BJ (cell line): Measurements from ENCODE around the gene AGO3. TPM values are rescaled to one million over a fixed set of nuclear protein-coding genes. Genes with fewer than 3 reads are reported as not detected.
"Not testable (repeated sequence)": the region's sequence is repeated elsewhere in the genome, so short reads cannot be mapped to it uniquely, and the experiment has no call there.

Source experiments
- CTCF ChIA-PET: fragments of 350-600 bp; formaldehyde crosslinking; extraction: SDS; loops from one replicate; lab custom pipeline; 2021; ENCODE audit warnings: antibody characterized with exemption, inconsistent platforms; lab: Yijun Ruan, JAX
- POLR2A ChIA-PET: fragments of 300-600 bp; sonication (Branson Sonifier 250); formaldehyde crosslinking; extraction: SDS; loops from one replicate; lab custom pipeline; 2021; ENCODE audit warnings: antibody characterized with exemption; lab: Charles Lee
- DNase-seq: peaks from one replicate; pipeline ENCODE4 v3.0.0-alpha.2; 2011; ENCODE audit warnings: low read depth
- H3K27me3 ChIP-seq: 2 replicates; pipeline ENCODE4 v1.6.0; 2011; ENCODE audit warnings: low read length; ENCODE audit not compliant: control insufficient read depth, insufficient read depth
- H3K36me3 ChIP-seq: 2 replicates; pipeline ENCODE4 v1.5.1; 2011; ENCODE audit warnings: low read length; ENCODE audit not compliant: control insufficient read depth, insufficient read depth
- H3K4me3 ChIP-seq: 2 replicates; pipeline ENCODE4 v1.5.1; 2011; ENCODE audit warnings: low read depth, mild to moderate bottlenecking, control low read depth, low read length
- CTCF ChIP-seq: IDR thresholded peaks from 2 replicates; pipeline ENCODE4 v1.5.1; 2011; ENCODE audit warnings: low read depth, mild to moderate bottlenecking, control low read depth, inconsistent platforms, low read length, moderate library complexity; ENCODE audit not compliant: insufficient read depth
- polyA plus RNA-seq: library from polyadenylated mRNA; depleted of rRNA; stranded (reverse); fragments of >200 nt; gene quantifications from 2 replicates; pipeline ENCODE4 v1.2.3, GENCODE V29; 2011

AGO3 gene
- polyA plus RNA-seq, 1 experiment, result 18.9 TPM

DNA sequence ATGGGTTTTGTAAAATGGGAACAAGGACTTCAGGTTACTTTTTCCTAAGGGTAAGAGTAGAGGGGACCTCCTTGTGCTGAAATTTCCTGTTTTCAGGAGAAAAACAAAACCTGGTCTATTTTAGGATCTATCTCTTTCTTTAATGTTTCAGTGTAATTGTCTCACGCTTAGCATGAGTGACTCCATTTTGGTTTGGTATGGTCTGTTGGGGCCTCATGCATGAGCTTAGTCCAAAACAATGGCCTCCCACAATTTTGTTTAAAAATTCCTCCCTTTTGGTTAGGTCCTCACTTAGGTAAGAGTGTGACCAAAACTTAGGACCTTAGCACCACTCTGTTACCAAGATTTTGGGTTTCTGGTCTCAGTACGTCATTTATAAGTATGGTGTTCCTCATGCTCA lies 85.8 kb downstream of the AGO3 start:
- Histone ChIP-seq H3K36me3 (peaks cover 4% of the 10 kb centered on the region), H3K4me3 (no peak overlapping the region), H3K27me3 (no peaks in the 10 kb centered on the region)
- no peak for TF ChIP-seq CTCF
- POLR2A ChIA-PET, result no interaction called here
- CTCF ChIA-PET, result no interaction called here
- DNase-seq, result no peak

DNA sequence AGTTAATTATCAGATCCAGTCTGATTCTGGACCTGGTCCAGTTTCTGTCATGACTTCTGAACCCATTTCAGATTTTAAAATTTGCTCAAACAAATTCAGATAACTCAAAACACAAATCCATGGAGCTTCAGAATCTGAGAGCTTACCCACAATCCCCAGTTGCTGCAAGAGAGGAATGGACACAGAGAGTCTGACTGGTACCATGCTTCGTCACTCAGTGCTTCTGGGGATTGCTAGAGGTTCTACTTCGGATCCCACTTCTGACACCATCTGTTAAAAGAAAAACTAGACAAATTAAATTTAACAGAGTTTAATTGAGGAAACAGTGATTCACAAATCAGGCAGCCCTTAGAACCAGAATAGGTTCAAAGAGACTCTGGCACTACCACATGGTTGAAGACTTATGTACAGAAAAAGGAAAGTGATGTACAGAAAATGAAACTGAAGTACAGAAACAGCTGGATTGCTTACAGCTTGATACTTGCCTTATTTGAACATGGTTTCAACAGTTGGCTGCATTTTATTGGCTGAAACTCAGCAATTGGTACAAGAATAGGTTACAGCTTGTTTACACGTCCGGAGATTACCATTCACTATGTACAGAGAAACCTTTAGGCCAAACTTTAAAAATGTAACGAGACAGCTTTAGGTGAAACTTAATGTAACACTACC lies 92.3 kb downstream of the AGO3 start:
- Histone ChIP-seq H3K27me3 (no peaks in the 10 kb centered on the region), H3K4me3 (no peak overlapping the region), H3K36me3 (peaks cover 5% of the 10 kb centered on the region)
- ChIA-PET POLR2A (no interaction called here), CTCF (no interaction called here)
- DNase-seq, result no peak
- no peak for TF ChIP-seq CTCF

DNA sequence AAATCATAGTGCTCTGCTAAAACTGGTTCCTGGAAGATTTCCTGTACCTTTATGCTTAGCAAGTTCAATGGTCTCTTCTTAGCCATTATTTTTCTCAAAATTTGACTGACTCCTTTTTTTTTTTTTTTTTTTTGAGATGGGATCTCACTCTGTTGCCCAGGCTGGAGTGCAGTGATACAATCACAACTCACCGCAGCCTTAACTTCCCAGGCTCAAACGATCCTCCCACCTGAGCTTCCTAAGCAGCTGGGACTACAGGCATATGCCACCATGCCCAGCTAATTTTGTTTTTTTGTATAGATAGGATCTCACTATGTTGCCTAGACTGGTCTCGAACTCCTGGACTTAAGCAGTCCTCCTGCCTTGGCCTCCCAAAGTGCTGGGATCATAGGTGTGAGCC lies 93.1 kb downstream of the AGO3 start:
- DNase-seq, CTCF ChIA-PET, H3K36me3 ChIP-seq, H3K4me3 ChIP-seq, H3K27me3 ChIP-seq, POLR2A ChIA-PET: not testable (repeated sequence)

GRCh38 chr1:36024847-36025246 lies 93.9 kb downstream of the AGO3 start:
- TF ChIP-seq CTCF, result no peak
- H3K36me3 ChIP-seq, result peaks cover 3% of the 10 kb centered on the region
- no peak for DNase-seq
- no peaks in the 10 kb centered on the region for H3K27me3 ChIP-seq
- ChIA-PET CTCF (no interaction called here), POLR2A (no interaction called here)
- H3K4me3 ChIP-seq, result no peak overlapping the region

DNA sequence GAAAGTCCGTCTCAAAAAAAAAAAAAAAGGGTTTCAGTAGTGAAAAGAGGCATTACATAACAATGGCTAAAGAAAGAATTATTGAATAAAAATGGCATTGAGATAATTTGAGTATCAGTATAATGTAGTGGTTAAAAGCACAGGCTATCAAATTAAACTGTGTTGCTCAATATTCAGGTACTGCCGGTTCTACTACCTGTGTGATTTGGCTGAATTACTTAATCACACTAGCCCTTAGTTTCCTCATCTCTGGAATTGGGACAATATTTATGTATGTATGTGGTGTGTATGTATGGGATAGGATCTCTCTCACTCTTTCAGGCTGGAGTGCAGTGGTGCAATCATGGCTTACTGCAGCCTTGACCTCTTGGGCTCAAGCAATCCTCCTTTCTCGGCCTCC lies 96.9 kb downstream of the AGO3 start:
- TF ChIP-seq CTCF, result no peak
- CTCF ChIA-PET, result no interaction called here
- no peak overlapping the region for H3K4me3 ChIP-seq
- H3K36me3 ChIP-seq, result peaks cover 5% of the 10 kb centered on the region
- POLR2A ChIA-PET, result no interaction called here
- H3K27me3 ChIP-seq, result no peaks in the 10 kb centered on the region
- DNase-seq, result no peak

GRCh38 chr1:36031441-36031840 lies 100.5 kb downstream of the AGO3 start:
- Histone ChIP-seq H3K36me3 (peaks cover 5% of the 10 kb centered on the region), H3K27me3 (no peaks in the 10 kb centered on the region), H3K4me3 (no peak overlapping the region)
- DNase-seq, result no peak
- CTCF ChIA-PET, result interaction anchor here (1.2 kb wide), 1 partner anchor 13 kb away, joined by 3 read pairs; no protein-coding TSS in a partner anchor
- TF ChIP-seq CTCF, result no peak
- POLR2A ChIA-PET, result no interaction called here
